Fibroblast of mammary gland (primary cell): ENCODE data around the gene BCL2.

Experiments used
- DNase-seq: peaks from one replicate; pipeline ENCODE4 v3.0.0-alpha.2; 2010; ENCODE audit warnings: low read depth
- H3K4me3 ChIP-seq: 2 replicates; pipeline ENCODE4 v1.5.1; 2011; ENCODE audit warnings: low read depth, mild to moderate bottlenecking, low read length, moderate library complexity; ENCODE audit not compliant: control insufficient read depth
- CTCF ChIP-seq: conservative IDR thresholded peaks from 2 replicates; pipeline ENCODE4 v1.5.1; 2011; ENCODE audit warnings: low read depth, low read length, inconsistent platforms; ENCODE audit not compliant: control insufficient read depth, insufficient read depth

Gene BCL2

DNA sequence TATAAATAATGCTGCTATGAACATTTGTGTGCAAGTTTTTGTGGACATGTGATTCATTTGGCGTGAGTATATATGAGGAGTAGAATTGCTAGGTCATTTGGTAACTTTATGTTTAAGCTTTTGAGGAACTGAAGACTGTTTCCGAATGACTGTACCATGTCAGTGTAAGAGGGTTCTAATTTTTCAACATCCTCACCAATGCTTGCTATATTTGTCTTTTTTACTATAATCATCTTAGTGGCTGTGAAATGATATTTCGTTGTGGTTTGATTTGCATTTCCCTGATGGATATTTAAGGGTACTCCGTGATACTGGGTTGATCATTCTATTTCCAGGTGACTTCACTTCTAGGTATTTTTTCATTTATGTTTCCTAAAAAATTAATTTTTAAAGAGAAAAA is 241.1 kb downstream of the BCL2 start:
- TF ChIP-seq CTCF, result no peak
- H3K4me3 ChIP-seq, result no peak overlapping the region
- DNase-seq, result no peak

GRCh38 chr18:63074981-63075404 is 244.6 kb downstream of the BCL2 start:
- no peak for TF ChIP-seq CTCF

GRCh38 chr18:63073481-63073880 is 246.1 kb downstream of the BCL2 start:
- no peak overlapping the region for H3K4me3 ChIP-seq
- TF ChIP-seq CTCF, result no peak
- no peak for DNase-seq

More at GRCh38 chr18:63074981-63075404, 244.6 kb downstream of the BCL2 start:
- DNase-seq, result peak; percentile 20
- H3K4me3 ChIP-seq, result peak overlapping the region; percentile 42
